Testis (tissue), 3 donors: ENCODE data around the gene DUSP3. TPM values are rescaled to one million over a fixed set of nuclear protein-coding genes. Genes with fewer than 3 reads are reported as not detected.

ENCODE experiments used
- DNase-seq: peaks from one replicate; pipeline ENCODE4 v3.0.0-alpha.2; 2019
- H3K27ac ChIP-seq, 2 donors: fragments of 200-600 bp; sonication (generic); one replicate each; pipeline ENCODE4 v1.5.1; 2019
- H3K27me3 ChIP-seq: fragments of 200-600 bp; sonication (generic); one replicate; pipeline ENCODE4 v1.5.1; 2019
- H3K36me3 ChIP-seq: fragments of 200-600 bp; sonication (generic); one replicate; pipeline ENCODE4 v1.5.1; 2017; ENCODE audit warnings: low read depth; ENCODE audit errors: missing control alignments
- H3K4me1 ChIP-seq: fragments of 200-600 bp; sonication (generic); one replicate; pipeline ENCODE4 v1.5.1; 2019
- H3K4me3 ChIP-seq, 2 donors: fragments of 200-600 bp; sonication (generic); one replicate each; pipeline ENCODE4 v1.5.1; 2017 to 2019
- H3K9me3 ChIP-seq: fragments of 200-600 bp; sonication (generic); one replicate; pipeline ENCODE4 v1.5.1; 2017
- CTCF ChIP-seq, 3 experiments: fragments of 450-650 bp in 2 of 3; fragments of 200-600 bp in 1 of 3; sonication (generic) in 1 of 3; IDR thresholded peaks; one replicate each; pipeline ENCODE4 v1.5.1; 2016 to 2019; ENCODE audit warnings: antibody characterized with exemption in 3 of 3, mild to moderate bottlenecking in 2 of 3, moderate library complexity in 1 of 3
- POLR2A ChIP-seq: fragments of 450-650 bp; IDR thresholded peaks from one replicate; pipeline ENCODE4 v1.6.1; 2017; ENCODE audit warnings: antibody characterized with exemption, mild to moderate bottlenecking, moderate library complexity
- WGBS, 2 donors: methylation state at CpG; one replicate each; pipeline ENCODE4 v1.1.5; 2018; 5-methylcytosine and 5-hydroxymethylcytosine counted together
- intact Hi-C: fragments of 100-400 bp; cut with DNase I; formaldehyde crosslinking; loops from one replicate; pipeline ENCODE4 v1.15.1; 2023; ENCODE audit warnings: low total_unique reads
- polyA plus RNA-seq: library from polyadenylated mRNA; stranded (reverse); fragments of 350-450 nt; fragmentation: Illumina TruSeq; extraction: RNeasy Lipid Tissue Mini Kit (QIAGEN cat#74804); gene quantifications from one replicate; pipeline ENCODE4 v1.2.3, GENCODE V29; 2014; ENCODE audit warnings: low read depth, low replicate concordance; ENCODE audit not compliant: insufficient read depth
- total RNA-seq, 2 donors: library from RNA; depleted of rRNA; stranded (reverse); fragments of >200 nt; gene quantifications; one replicate each; pipeline ENCODE4 v1.2.3, GENCODE V29; 2016

DUSP3 gene
- total and polyA plus RNA-seq, 3 donors from 2014 or later: 54.8 to 75.1 (median 59.2) TPM

- TF ChIP-seq CTCF (IDR thresholded peaks at IDR 0.05): no peak
- TF ChIP-seq POLR2A: no peak
- H3K36me3 ChIP-seq: no peaks in the 10 kb centered on the region
- H3K9me3 ChIP-seq: no peaks in the 10 kb centered on the region
- intact Hi-C loops: no loop called here
- no peak for DNase-seq
- no peak overlapping the region for H3K27ac ChIP-seq
- H3K27me3 ChIP-seq: no peaks in the 10 kb centered on the region
- 81 to 86% methylated on average over 10 of the region's 10 CpGs for WGBS, 2 donors
- no peak overlapping the region for H3K4me3 ChIP-seq
- peaks cover 8% of the 10 kb centered on the region for H3K4me1 ChIP-seq
Observed at GRCh38 chr17:43772877-43773648, 5.7 kb downstream of the DUSP3 start.

GRCh38 chr17:43771463-43771862 is 7.3 kb downstream of the DUSP3 start:
- H3K4me1 ChIP-seq: no peaks in the 10 kb centered on the region
- intact Hi-C loops: no loop called here
- no peak for DNase-seq
- H3K27me3 ChIP-seq: no peaks in the 10 kb centered on the region
- no peak overlapping the region for H3K4me3 ChIP-seq
- no peak overlapping the region for H3K27ac ChIP-seq
- WGBS, 2 donors: 92 to 93% methylated on average over 9 of the region's 9 CpGs
- no peaks in the 10 kb centered on the region for H3K36me3 ChIP-seq
- H3K9me3 ChIP-seq: no peaks in the 10 kb centered on the region
- TF ChIP-seq POLR2A: no peak
- no peak for TF ChIP-seq CTCF (IDR thresholded peaks at IDR 0.05)

- no peak for DNase-seq
- Histone ChIP-seq H3K27ac (no peak overlapping the region), H3K4me1 (no peaks in the 10 kb centered on the region), H3K36me3 (no peaks in the 10 kb centered on the region), H3K27me3 (no peaks in the 10 kb centered on the region), H3K4me3 (no peak overlapping the region), H3K9me3 (no peaks in the 10 kb centered on the region)
- 95 to 97% methylated on average over 2 of the region's 2 CpGs for WGBS, 2 donors
- intact Hi-C loops: no loop called here
- TF ChIP-seq CTCF (IDR thresholded peaks at IDR 0.05) (no peak), POLR2A (no peak)
Observed at GRCh38 chr17:43770957-43771356, 7.8 kb downstream of the DUSP3 start.

GRCh38 chr17:43769859-43770258 is 8.9 kb downstream of the DUSP3 start:
- intact Hi-C loops: no loop called here
- Histone ChIP-seq H3K27ac (no peak overlapping the region), H3K4me3 (no peak overlapping the region), H3K27me3 (no peaks in the 10 kb centered on the region), H3K36me3 (no peaks in the 10 kb centered on the region), H3K4me1 (no peaks in the 10 kb centered on the region), H3K9me3 (no peaks in the 10 kb centered on the region)
- 91 to 94% methylated on average over 11 of the region's 11 CpGs for WGBS, 2 donors
- TF ChIP-seq CTCF (IDR thresholded peaks at IDR 0.05): no peak
- no peak for DNase-seq

- Histone ChIP-seq H3K9me3 (no peaks in the 10 kb centered on the region), H3K27me3 (no peaks in the 10 kb centered on the region), H3K27ac (no peak overlapping the region), H3K4me3 (no peak overlapping the region), H3K4me1 (peaks cover 3% of the 10 kb centered on the region), H3K36me3 (no peaks in the 10 kb centered on the region)
- TF ChIP-seq POLR2A (no peak), CTCF (IDR thresholded peaks at IDR 0.05) (no peak)
- intact Hi-C loops: no loop called here
- DNase-seq: no peak
- 87 to 92% methylated on average over 13 to 16 of the region's 16 CpGs for WGBS, 2 donors
Observed at GRCh38 chr17:43769426-43769825, 9.4 kb downstream of the DUSP3 start.
